A549 (cell line): Measurements from ENCODE around the gene ADGRD1. TPM values are rescaled to one million over a fixed set of nuclear protein-coding genes. Genes with fewer than 3 reads are reported as not detected.

Experiments used
- ATAC-seq, 2 experiments: fragments of 200-7000 bp in 1 of 2; fragments of >200 bp in 1 of 2; cut with Nextera tagmentation in 1 of 2; cut with Tn5 transposase in 1 of 2; 3 replicates each; pipeline versions ENCODE4 v1.8.0 to v1.9.1; 2018 to 2020; ENCODE audit warnings: mild to moderate bottlenecking in 1 of 2, moderate library complexity in 1 of 2
- CTCF ChIA-PET: fragments of 300-600 bp; sonication (Branson Sonifier 250); formaldehyde crosslinking; extraction: SDS; loops from one replicate; lab custom pipeline; 2021; ENCODE audit warnings: antibody characterized with exemption, inconsistent platforms; lab: Yijun Ruan, JAX
- POLR2A ChIA-PET: fragments of 350-600 bp; formaldehyde crosslinking; extraction: SDS; loops from one replicate; lab custom pipeline; 2021; ENCODE audit warnings: antibody characterized with exemption, inconsistent platforms; lab: Yijun Ruan, JAX
- DNase-seq, 2 experiments: peaks; one replicate each; pipeline versions ENCODE4 v3.0.0 to v3.0.0-alpha.2; 2011 to 2016; ENCODE audit warnings: low read depth in 1 of 2, low spot score in 1 of 2
- FAIRE-seq: peaks from 2 replicates; lab custom pipeline; 2011; peaks lifted over from hg19 to GRCh38; lab: Jason Lieb, UNC
- H3K27ac ChIP-seq, 2 experiments: fragments of >200 bp; sonication (Bioruptor Twin); formaldehyde crosslinking; 3 replicates each; pipeline ENCODE4 v1.5.1; 2016 to 2017
- H3K4me1 ChIP-seq: fragments of >200 bp; sonication (Bioruptor Twin); formaldehyde crosslinking; 3 replicates; pipeline ENCODE4 v1.6.1; 2016
- H3K4me2 ChIP-seq: fragments of >200 bp; sonication (Bioruptor Twin); formaldehyde crosslinking; 3 replicates; pipeline ENCODE4 v1.6.1; 2016
- H3K4me3 ChIP-seq: fragments of >200 bp; sonication (Bioruptor Twin); formaldehyde crosslinking; 3 replicates; pipeline ENCODE4 v1.5.1; 2016
- H3K9me3 ChIP-seq: fragments of >200 bp; sonication (Bioruptor Twin); formaldehyde crosslinking; 3 replicates; pipeline ENCODE4 v1.6.1; 2016
- BHLHE40 ChIP-seq: IDR thresholded peaks from 2 replicates; pipeline ENCODE4 v1.6.1; 2012; ENCODE audit warnings: low read depth, low read length, inconsistent platforms
- CEBPB ChIP-seq, 2 experiments: fragments of >200 bp in 1 of 2; sonication (Bioruptor Twin) in 1 of 2; formaldehyde crosslinking in 1 of 2; IDR thresholded peaks; 2 replicates each; pipeline ENCODE4 v1.6.1; 2012 to 2016
- CHD2 ChIP-seq: fragments of 150-350 bp; IDR thresholded peaks from 2 replicates; pipeline ENCODE4 v1.6.1; 2014; ENCODE audit warnings: low read length; ENCODE audit not compliant: partially characterized antibody
- CTCF ChIP-seq: fragments of >200 bp; sonication (Bioruptor Twin); formaldehyde crosslinking; IDR thresholded peaks from 3 replicates; pipeline ENCODE4 v1.5.1; 2016
- EHF ChIP-seq: fragments of 250-450 bp; sonication (Bioruptor Pico); IDR thresholded peaks from 2 replicates; pipeline ENCODE4 v1.5.0; 2020; ENCODE audit warnings: mild to moderate bottlenecking
- EHMT2 ChIP-seq: fragments of 200-600 bp; sonication (generic); IDR thresholded peaks from 2 replicates; pipeline ENCODE4 v1.6.1; 2016; ENCODE audit warnings: antibody characterized with exemption, low read depth, mild to moderate bottlenecking, moderate library complexity
- FOSL2 ChIP-seq, 2 experiments: fragments of 450-650 bp in 1 of 2; fragments of >200 bp in 1 of 2; sonication (Bioruptor Twin) in 1 of 2; formaldehyde crosslinking; IDR thresholded peaks; 2 replicates each; pipeline versions ENCODE4 v1.5.0 to v1.6.1; 2016 to 2020; ENCODE audit warnings: mild to moderate bottlenecking in 1 of 2, moderate library complexity in 1 of 2
- FOXS1 ChIP-seq: fragments of 250-450 bp; sonication (Bioruptor Pico); IDR thresholded peaks from 2 replicates; pipeline ENCODE4 v1.5.0; 2020; ENCODE audit warnings: mild to moderate bottlenecking, moderate library complexity
- GATA3 ChIP-seq: IDR thresholded peaks from 2 replicates; pipeline ENCODE4 v1.6.1; 2012; ENCODE audit warnings: borderline replicate concordance
- HDAC2 ChIP-seq: fragments of 200-600 bp; sonication (generic); IDR thresholded peaks from 2 replicates; pipeline ENCODE4 v1.6.1; 2016
- HES2 ChIP-seq: fragments of >200 bp; sonication (Bioruptor Twin); formaldehyde crosslinking; IDR thresholded peaks from 2 replicates; pipeline ENCODE4 v1.6.1; 2016
- HMGXB4 ChIP-seq: fragments of 250-450 bp; sonication (Bioruptor Pico); IDR thresholded peaks from 2 replicates; pipeline ENCODE4 v1.5.0; 2021; ENCODE audit warnings: mild to moderate bottlenecking, moderate library complexity, borderline replicate concordance
- HOXB13 ChIP-seq: fragments of 250-450 bp; sonication (Bioruptor Pico); IDR thresholded peaks from 2 replicates; pipeline ENCODE4 v1.5.0; 2020; ENCODE audit warnings: low read depth, mild to moderate bottlenecking, moderate library complexity
- KDM1A ChIP-seq: fragments of 200-600 bp; sonication (generic); IDR thresholded peaks from 2 replicates; pipeline ENCODE4 v1.6.1; 2016; ENCODE audit warnings: low read depth, mild to moderate bottlenecking
- MAFK ChIP-seq: fragments of 450-650 bp; IDR thresholded peaks from 2 replicates; pipeline ENCODE4 v1.6.1; 2014; ENCODE audit not compliant: partially characterized antibody
- MAZ ChIP-seq: fragments of 150-350 bp; IDR thresholded peaks from 2 replicates; pipeline ENCODE4 v1.6.1; 2014; ENCODE audit warnings: antibody characterized with exemption, low read depth, low read length, borderline replicate concordance
- MYC ChIP-seq: IDR thresholded peaks from 2 replicates; pipeline ENCODE4 v1.6.1; 2012; ENCODE audit warnings: mild to moderate bottlenecking, inconsistent platforms, low read length, improper control_type of control experiment, borderline replicate concordance
- NFE2L2 ChIP-seq: fragments of 150-350 bp; conservative IDR thresholded peaks from 2 replicates; pipeline ENCODE4 v1.6.1; 2014; ENCODE audit warnings: low read length
- NPAS2 ChIP-seq: fragments of 250-450 bp; sonication (Bioruptor Pico); IDR thresholded peaks from 2 replicates; pipeline ENCODE4 v1.8.0; 2022; ENCODE audit warnings: mild to moderate bottlenecking, moderate library complexity, borderline replicate concordance
- POLR2AphosphoS2 ChIP-seq: conservative IDR thresholded peaks from 2 replicates; pipeline ENCODE4 v1.6.1; 2012; ENCODE audit warnings: low read length, improper control_type of control experiment, inconsistent platforms
- RAD21 ChIP-seq, 2 experiments: fragments of >200 bp in 1 of 2; sonication (Bioruptor Twin) in 1 of 2; formaldehyde crosslinking in 1 of 2; IDR thresholded peaks in 1 of 2; conservative IDR thresholded peaks in 1 of 2; 2 replicates in 1 of 2; 3 replicates in 1 of 2; pipeline ENCODE4 v1.6.1; 2012 to 2018; ENCODE audit warnings: inconsistent platforms in 1 of 2
- RFX5 ChIP-seq: fragments of 450-650 bp; IDR thresholded peaks from 2 replicates; pipeline ENCODE4 v1.7.1; 2014; ENCODE audit warnings: antibody characterized with exemption, mild to moderate bottlenecking, moderate library complexity
- USF2 ChIP-seq: fragments of 450-650 bp; IDR thresholded peaks from 2 replicates; pipeline ENCODE4 v1.6.1; 2014; ENCODE audit warnings: antibody characterized with exemption
- WGBS: methylation state at CpG from one replicate; pipeline ENCODE4 v1.1.6; 2017; ENCODE audit errors: missing lambda C conversion rate; 5-methylcytosine and 5-hydroxymethylcytosine counted together
- polyA plus RNA-seq, 4 experiments: library from polyadenylated mRNA; depleted of rRNA in 3 of 4; stranded (reverse); fragments of >200 nt; fragmentation: RNase III in 1 of 4; extraction: RNeasy Plus Mini Kit Qiagen cat#74134 plus additional on column Dnase treatment in 1 of 4; gene quantifications; 2 replicates in 3 of 4; 3 replicates in 1 of 4; pipeline ENCODE4 v1.2.3, GENCODE V29; 2011 to 2017

The ADGRD1 gene
- polyA plus RNA-seq, 2 of the 4 experiments (the other 2 are of a cell fraction): 0.36 to 1.5 TPM

- ChIA-PET CTCF (interaction anchor here (0.5 kb wide), 1 partner anchor 38 kb away, joined by 3 read pairs; no protein-coding TSS in a partner anchor), POLR2A (no interaction called here)
- TF ChIP-seq HDAC2: no peak
Measured at GRCh38 chr12:130945786-130946492, 7.8 kb upstream of the ADGRD1 start.

GRCh38 chr12:130947028-130947613 lies 6.6 kb upstream of the ADGRD1 start:
- Histone ChIP-seq H3K27ac (no peak overlapping the region), H3K4me2 (no peak overlapping the region), H3K4me3 (no peak overlapping the region), H3K9me3 (peaks cover 5% of the 10 kb centered on the region; the same call in 1 of the 3 replicates), H3K4me1 (no peaks in the 10 kb centered on the region)
- TF ChIP-seq USF2 (no peak), CHD2 (no peak), MAZ (no peak), POLR2AphosphoS2 (no peak), BHLHE40 (no peak), KDM1A (no peak), HDAC2 (no peak), MYC (no peak), CEBPB (IDR thresholded peaks at IDR 0.05) (no peak), CTCF (no peak), NFE2L2 (no peak), RAD21 (conservative IDR thresholded peaks at IDR 0.05 in 1 of 2, IDR thresholded peaks at IDR 0.05 in 1 of 2) (no peak), GATA3 (no peak), HOXB13 (CRISPR knock-in tag) (no peak)
- ChIA-PET POLR2A (no interaction called here), CTCF (interaction anchor here (1.2 kb wide), 1 partner anchor 9 kb away, joined by 4 read pairs; no protein-coding TSS in a partner anchor)
- ATAC-seq: no peak
- 12% methylated on average over 2 of the region's 2 CpGs for WGBS
- DNase-seq: no peak
- FAIRE-seq: no peak

More at GRCh38 chr12:130945786-130946492, 7.8 kb upstream of the ADGRD1 start:
- no peak overlapping the region for H3K27ac ChIP-seq
- 28% methylated on average over 7 of the region's 7 CpGs for WGBS
- FAIRE-seq (no peak), DNase-seq (no peak), ATAC-seq (no peak)
- no peaks in the 10 kb centered on the region for H3K4me1 ChIP-seq
- no peak overlapping the region for H3K4me2 ChIP-seq
- H3K4me3 ChIP-seq: no peak overlapping the region
- peaks cover 5% of the 10 kb centered on the region; the same call in 1 of the 3 replicates for H3K9me3 ChIP-seq

GRCh38 chr12:130948136-130948535 lies 5.6 kb upstream of the ADGRD1 start:
- Histone ChIP-seq H3K4me2 (no peak overlapping the region), H3K4me1 (no peaks in the 10 kb centered on the region), H3K4me3 (no peak overlapping the region), H3K9me3 (peaks cover 5% of the 10 kb centered on the region; the same call in 1 of the 3 replicates), H3K27ac (no peak overlapping the region)
- TF ChIP-seq USF2: no peak
- no peak for TF ChIP-seq RFX5
- TF ChIP-seq MYC: no peak
- TF ChIP-seq EHF (CRISPR knock-in tag): no peak
- no peak for TF ChIP-seq FOXS1 (CRISPR knock-in tag)
- no peak for TF ChIP-seq FOSL2 (IDR thresholded peaks at IDR 0.05)
- no peak for TF ChIP-seq FOSL2 (CRISPR knock-in tag; IDR thresholded peaks at IDR 0.05)
- no peak for TF ChIP-seq MAFK
- no peak for TF ChIP-seq EHMT2
- TF ChIP-seq HES2: no peak
- TF ChIP-seq NPAS2 (CRISPR knock-in tag): no peak
- no peak for TF ChIP-seq HMGXB4 (CRISPR knock-in tag)
- WGBS: 58% methylated on average over 10 of the region's 10 CpGs
- DNase-seq (no peak), ATAC-seq (no peak), FAIRE-seq (no peak)
- POLR2A ChIA-PET: no interaction called here
- CTCF ChIA-PET: interaction anchor here (0.8 kb wide), 1 partner anchor 1559 kb away, joined by 3 read pairs; no protein-coding TSS in a partner anchor
